C4-2B (cell line): ENCODE data around the gene ZNF705A.
"Not testable (repeated sequence)": the region's sequence is repeated elsewhere in the genome, so short reads cannot be mapped to it uniquely, and the experiment has no call there.

Source experiments
- CTCF ChIP-seq: fragments of 450-650 bp; conservative IDR thresholded peaks from 2 replicates; pipeline ENCODE4 v1.5.1; 2017; ENCODE audit warnings: mild to moderate bottlenecking
- ZFX ChIP-seq: fragments of 450-650 bp; IDR thresholded peaks from 2 replicates; pipeline ENCODE4 v1.6.1; 2017

GRCh38 chr12:8172911-8173310, 16.1 kb downstream of the ZNF705A start:
- not testable (repeated sequence) for TF ChIP-seq CTCF, ZFX
